DND-41 (cell line): Measurements from ENCODE around the gene ZNF536.

Experiments
- ATAC-seq: fragments of 200-7000 bp; cut with Tn5 transposase; 3 replicates; pipeline ENCODE4 v1.9.1; 2021; ENCODE audit warnings: low read depth; ENCODE audit not compliant: insufficient read depth
- DNase-seq: peaks from one replicate; pipeline ENCODE4 v3.0.0-alpha.2; 2020
- H2AFZ ChIP-seq: 2 replicates; pipeline ENCODE4 v1.6.0; 2012; ENCODE audit warnings: low read depth, low read length
- H3K27ac ChIP-seq: 2 replicates; pipeline ENCODE4 v1.5.1; 2012; ENCODE audit warnings: low read length, inconsistent platforms
- H3K27me3 ChIP-seq: fragments of 200-600 bp; sonication (generic); 2 replicates; pipeline ENCODE4 v1.6.0; 2012; ENCODE audit warnings: low read length, mild to moderate bottlenecking, inconsistent platforms; ENCODE audit not compliant: insufficient read depth, poor library complexity
- H3K36me3 ChIP-seq: 2 replicates; pipeline ENCODE4 v1.5.1; 2012; ENCODE audit warnings: low read length, inconsistent platforms; ENCODE audit not compliant: insufficient read depth
- H3K4me1 ChIP-seq: 2 replicates; pipeline ENCODE4 v1.5.1; 2012; ENCODE audit warnings: mild to moderate bottlenecking, low read length; ENCODE audit not compliant: insufficient read depth
- H3K4me2 ChIP-seq: 2 replicates; pipeline ENCODE4 v1.6.0; 2012; ENCODE audit warnings: mild to moderate bottlenecking, moderate library complexity, low read length, inconsistent platforms; ENCODE audit not compliant: insufficient read depth
- H3K4me3 ChIP-seq, 2 experiments: fragments of 200-600 bp in 1 of 2; shearing (Covaris generic) in 1 of 2; 2 replicates each; pipeline ENCODE4 v1.5.1; 2012 to 2016; ENCODE audit warnings: inconsistent platforms in 2 of 2, low read length in 2 of 2, mild to moderate bottlenecking in 2 of 2, low read depth in 1 of 2, moderate library complexity in 1 of 2
- H3K79me2 ChIP-seq: 2 replicates; pipeline ENCODE4 v1.6.0; 2012; ENCODE audit warnings: low read length, inconsistent platforms; ENCODE audit not compliant: insufficient read depth
- H3K9ac ChIP-seq: 2 replicates; pipeline ENCODE4 v1.6.0; 2012; ENCODE audit warnings: low read depth, mild to moderate bottlenecking, inconsistent platforms, low read length, moderate library complexity
- H3K9me3 ChIP-seq: 2 replicates; pipeline ENCODE4 v1.5.1; 2012; ENCODE audit warnings: low read length, moderate library complexity, mild to moderate bottlenecking, inconsistent platforms; ENCODE audit not compliant: insufficient read depth, severe bottlenecking
- H4K20me1 ChIP-seq: 2 replicates; pipeline ENCODE4 v1.6.0; 2012; ENCODE audit warnings: low read length; ENCODE audit not compliant: insufficient read depth
- EZH2 ChIP-seq: IDR thresholded peaks from 3 replicates; pipeline ENCODE4 v1.6.1; 2012; ENCODE audit warnings: borderline replicate concordance, low read depth, mild to moderate bottlenecking, moderate library complexity, low read length, inconsistent platforms; ENCODE audit not compliant: severe bottlenecking
- TF ChIP-seq, protein P1 (sequence below): IDR thresholded peaks from 2 replicates; pipeline ENCODE4 v1.5.1; 2012; ENCODE audit warnings: borderline replicate concordance, low read length, moderate library complexity, mild to moderate bottlenecking; ENCODE audit not compliant: poor library complexity, severe bottlenecking; ENCODE audit errors: extremely low read depth

ZNF536 gene

DNA sequence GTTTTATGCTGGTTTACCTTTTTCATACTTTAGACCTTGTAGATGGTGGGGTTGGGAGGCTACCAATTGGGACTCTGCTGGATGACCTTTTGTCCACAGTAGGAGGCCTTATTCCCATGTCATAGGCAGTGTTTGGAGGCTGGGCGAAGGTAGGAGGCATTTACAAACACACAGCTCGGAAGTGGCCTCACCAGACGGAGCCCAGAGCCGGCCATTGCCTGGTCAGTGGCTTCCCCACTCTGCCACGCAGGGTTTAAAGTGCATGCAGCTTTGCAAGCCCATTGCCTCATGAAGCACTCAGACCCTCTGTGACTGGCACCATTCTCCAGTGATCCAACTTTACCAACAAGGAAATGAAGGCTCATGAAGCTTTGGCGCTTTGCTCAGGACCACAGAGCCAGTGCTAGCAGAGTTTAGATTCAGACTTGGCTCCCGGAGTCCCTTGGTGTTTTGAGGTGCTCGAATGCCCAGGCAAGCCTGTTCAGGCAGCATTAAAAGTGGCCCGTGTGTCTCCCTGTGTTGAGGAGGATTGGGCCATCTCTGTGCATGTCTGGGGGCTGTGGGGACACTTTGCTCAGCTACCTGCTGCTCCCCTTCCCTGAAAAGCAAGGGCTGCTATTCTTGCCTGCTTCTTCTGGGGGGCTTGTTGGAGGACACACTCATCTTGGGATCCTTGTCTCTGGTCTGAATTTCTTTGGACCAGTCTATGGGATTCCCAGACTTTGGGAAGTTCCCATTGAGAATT lies 148.7 kb downstream of the ZNF536 start:
- DNase-seq = no peak

DNA sequence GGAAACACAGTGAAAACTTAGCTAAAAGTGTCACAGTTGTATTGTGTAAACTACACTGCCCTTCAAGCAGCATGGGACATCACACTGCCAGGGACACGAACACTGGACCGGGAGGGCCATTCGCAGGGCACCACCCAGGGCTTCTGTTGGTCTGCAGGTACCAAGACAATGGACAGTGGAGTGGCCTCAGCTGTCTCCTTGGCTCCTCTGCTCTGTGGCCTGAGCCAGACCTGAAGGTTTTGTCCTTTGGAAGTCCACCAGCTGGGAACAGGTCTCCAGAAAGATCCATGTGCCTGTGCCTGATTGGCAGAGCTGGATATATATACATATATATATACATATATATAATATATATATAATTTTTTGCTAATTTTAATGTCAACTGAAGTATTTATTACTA lies 149.8 kb downstream of the ZNF536 start:
- no peak overlapping the region for H3K27ac ChIP-seq
- no peak overlapping the region for H3K4me2 ChIP-seq
- H3K9me3 ChIP-seq = no peaks in the 10 kb centered on the region
- H4K20me1 ChIP-seq = no peaks in the 10 kb centered on the region
- no peaks in the 10 kb centered on the region for H3K36me3 ChIP-seq
- H3K4me3 ChIP-seq = no peak overlapping the region
- TF ChIP-seq EZH2 = no peak
- DNase-seq (no peak), ATAC-seq (no peak)
- no peaks in the 10 kb centered on the region for H3K4me1 ChIP-seq
- H2AFZ ChIP-seq = no peak overlapping the region
- no peaks in the 10 kb centered on the region for H3K27me3 ChIP-seq
- H3K9ac ChIP-seq = no peak overlapping the region
- H3K79me2 ChIP-seq = no peaks in the 10 kb centered on the region

More for the DNA sequence above, 148.7 kb downstream of the ZNF536 start:
- no peaks in the 10 kb centered on the region for H3K79me2 ChIP-seq
- no peak overlapping the region for H3K9ac ChIP-seq
- H3K4me3 ChIP-seq = no peak overlapping the region
- no peaks in the 10 kb centered on the region for H3K27me3 ChIP-seq
- TF ChIP-seq EZH2 = no peak
- TF ChIP-seq, protein P1, sequence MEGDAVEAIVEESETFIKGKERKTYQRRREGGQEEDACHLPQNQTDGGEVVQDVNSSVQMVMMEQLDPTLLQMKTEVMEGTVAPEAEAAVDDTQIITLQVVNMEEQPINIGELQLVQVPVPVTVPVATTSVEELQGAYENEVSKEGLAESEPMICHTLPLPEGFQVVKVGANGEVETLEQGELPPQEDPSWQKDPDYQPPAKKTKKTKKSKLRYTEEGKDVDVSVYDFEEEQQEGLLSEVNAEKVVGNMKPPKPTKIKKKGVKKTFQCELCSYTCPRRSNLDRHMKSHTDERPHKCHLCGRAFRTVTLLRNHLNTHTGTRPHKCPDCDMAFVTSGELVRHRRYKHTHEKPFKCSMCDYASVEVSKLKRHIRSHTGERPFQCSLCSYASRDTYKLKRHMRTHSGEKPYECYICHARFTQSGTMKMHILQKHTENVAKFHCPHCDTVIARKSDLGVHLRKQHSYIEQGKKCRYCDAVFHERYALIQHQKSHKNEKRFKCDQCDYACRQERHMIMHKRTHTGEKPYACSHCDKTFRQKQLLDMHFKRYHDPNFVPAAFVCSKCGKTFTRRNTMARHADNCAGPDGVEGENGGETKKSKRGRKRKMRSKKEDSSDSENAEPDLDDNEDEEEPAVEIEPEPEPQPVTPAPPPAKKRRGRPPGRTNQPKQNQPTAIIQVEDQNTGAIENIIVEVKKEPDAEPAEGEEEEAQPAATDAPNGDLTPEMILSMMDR = no peak
- no peaks in the 10 kb centered on the region for H4K20me1 ChIP-seq
- no peak for ATAC-seq
- H3K4me2 ChIP-seq = no peak overlapping the region
- no peaks in the 10 kb centered on the region for H3K36me3 ChIP-seq
- H3K4me1 ChIP-seq = no peaks in the 10 kb centered on the region
- no peak overlapping the region for H3K27ac ChIP-seq
- H2AFZ ChIP-seq = no peak overlapping the region
- no peaks in the 10 kb centered on the region for H3K9me3 ChIP-seq

DNA sequence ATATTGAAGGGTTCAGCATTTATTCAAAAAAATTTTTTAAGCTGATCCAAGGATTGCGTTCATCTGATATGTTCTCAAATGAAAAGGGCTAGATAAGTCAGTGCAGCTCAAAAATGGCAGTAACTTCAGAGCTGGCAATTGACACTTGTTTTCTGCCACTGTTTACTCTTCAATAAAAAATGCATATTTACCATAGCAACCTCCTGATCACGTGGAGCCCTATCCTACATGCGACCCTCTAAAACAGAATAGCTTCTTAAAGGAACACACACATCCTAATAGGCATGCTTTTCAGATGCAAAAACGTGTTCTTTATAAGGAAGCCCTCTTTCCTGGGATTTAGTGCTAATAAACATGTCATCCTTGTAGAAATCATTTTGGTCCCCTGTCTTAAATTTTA lies 150.2 kb downstream of the ZNF536 start:
- H3K4me3 ChIP-seq = no peak overlapping the region
- no peaks in the 10 kb centered on the region for H3K27me3 ChIP-seq
- TF ChIP-seq EZH2 = no peak
- TF ChIP-seq, protein P1 = no peak
- no peaks in the 10 kb centered on the region for H3K36me3 ChIP-seq
- H3K4me1 ChIP-seq = no peaks in the 10 kb centered on the region
- H3K27ac ChIP-seq = no peak overlapping the region
- H3K9me3 ChIP-seq = no peaks in the 10 kb centered on the region
- H2AFZ ChIP-seq = no peak overlapping the region
- ATAC-seq (no peak), DNase-seq (no peak)
- H3K4me2 ChIP-seq = no peak overlapping the region
- no peaks in the 10 kb centered on the region for H3K79me2 ChIP-seq
- H3K9ac ChIP-seq = no peak overlapping the region
- no peaks in the 10 kb centered on the region for H4K20me1 ChIP-seq

DNA sequence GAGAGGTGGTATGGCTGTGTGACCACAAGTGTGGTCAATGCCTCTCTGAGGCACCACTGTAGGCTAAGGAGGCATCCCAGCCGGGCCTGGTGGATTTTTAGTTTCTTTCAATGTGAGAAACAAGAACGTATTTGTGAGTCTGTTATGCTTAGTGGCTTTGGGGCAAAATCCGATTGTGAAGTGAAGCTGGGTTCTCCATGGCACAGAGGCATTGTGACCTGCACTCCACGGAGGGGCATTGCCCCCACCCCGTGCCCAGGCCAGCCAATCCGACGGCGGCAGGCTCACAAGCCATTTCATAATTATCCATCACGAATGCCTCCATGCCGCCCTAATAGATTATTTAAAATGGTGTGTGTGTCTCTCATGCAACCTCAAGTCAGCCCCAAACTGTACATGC lies 151.6 kb downstream of the ZNF536 start:
- Histone ChIP-seq H2AFZ (no peak overlapping the region), H3K27me3 (no peaks in the 10 kb centered on the region), H3K4me1 (no peaks in the 10 kb centered on the region), H3K79me2 (no peaks in the 10 kb centered on the region), H3K27ac (no peak overlapping the region), H3K4me2 (no peak overlapping the region), H3K9ac (no peak overlapping the region), H3K9me3 (no peaks in the 10 kb centered on the region), H4K20me1 (no peaks in the 10 kb centered on the region), H3K4me3 (no peak overlapping the region), H3K36me3 (no peaks in the 10 kb centered on the region)
- TF ChIP-seq, protein P1 = no peak
- no peak for TF ChIP-seq EZH2
- DNase-seq (no peak), ATAC-seq (no peak)
